Measurements from ENCODE around the gene ALG8. TPM values are rescaled to one million over a fixed set of nuclear protein-coding genes. Genes with fewer than 3 reads are reported as not detected.

ALG8 gene
- total RNA-seq, 1 donor from 2014 or later: 43.7 TPM

DNA sequence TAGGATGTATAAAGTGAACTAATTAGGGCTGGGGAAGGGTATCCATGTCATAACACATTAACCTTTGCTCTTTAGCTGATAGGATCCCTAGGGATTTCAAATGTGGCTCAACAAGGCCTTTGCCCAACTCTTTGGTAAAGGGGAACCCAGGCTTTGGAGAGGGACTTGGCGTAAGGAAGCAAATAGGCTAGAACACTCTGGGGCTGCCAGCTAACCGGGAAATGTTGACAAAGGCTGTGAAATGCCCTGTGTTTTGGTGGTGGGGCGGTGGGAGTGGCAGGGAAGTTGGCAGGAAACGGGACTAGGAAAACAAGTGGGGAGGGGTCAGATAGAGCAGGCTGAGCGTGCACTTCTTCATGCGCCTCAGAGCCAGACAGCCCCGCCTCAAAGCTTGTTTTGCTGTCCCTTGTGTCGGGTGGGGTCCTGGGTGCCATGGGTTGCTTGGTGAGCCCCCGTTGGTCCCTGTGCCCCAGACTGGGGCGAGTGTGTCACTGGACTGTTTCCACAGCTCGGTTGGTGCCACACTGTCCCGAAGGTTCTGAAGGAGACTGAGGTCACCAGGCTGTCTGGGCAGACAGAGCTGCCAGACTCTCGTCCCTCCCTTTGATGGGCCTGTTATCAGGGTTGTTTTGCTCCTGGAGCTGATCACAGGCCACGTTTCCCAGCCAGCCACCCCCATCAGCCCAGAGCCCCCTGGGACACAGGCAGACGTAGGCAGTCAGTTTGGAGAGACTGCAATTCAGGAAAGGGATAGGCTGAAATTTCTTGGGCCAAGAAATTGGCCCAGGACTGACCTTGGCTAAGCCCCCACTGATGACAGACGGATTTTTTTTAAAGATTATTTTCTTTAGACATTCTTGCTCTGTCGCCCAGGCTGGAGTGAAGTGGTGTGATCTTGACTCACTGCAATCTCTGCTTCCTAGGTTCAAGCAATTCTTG lies 29.4 kb upstream of the ALG8 start:
- no peaks in the 10 kb centered on the region for H3K27me3 Mint-ChIP-seq (ENCODE audit: low read depth, unreplicated experiment)
- peak overlapping the region; percentile 47 for H3K27ac Mint-ChIP-seq (ENCODE audit: unreplicated experiment)
- H3K9me3 ChIP-seq (ENCODE audit: insufficient read depth, low read depth, low read length): no peaks in the 10 kb centered on the region
- peaks cover 7% of the 10 kb centered on the region for H3K36me3 ChIP-seq (ENCODE audit: insufficient read depth, low read length)
- H4K20me1 ChIP-seq (ENCODE audit: insufficient read depth, low read length): no peaks in the 10 kb centered on the region
- no peaks in the 10 kb centered on the region for H3K9me3 Mint-ChIP-seq (ENCODE audit: unreplicated experiment)
- peaks cover 9% of the 10 kb centered on the region for H3K4me1 Mint-ChIP-seq (ENCODE audit: low read depth, unreplicated experiment)
- no peak overlapping the region for H3K4me3 ChIP-seq (ENCODE audit: insufficient read depth, low read depth, low read length)
- peaks cover 12% of the 10 kb centered on the region for H3K36me3 Mint-ChIP-seq (ENCODE audit: low read depth, unreplicated experiment)
- TF ChIP-seq, protein P1, sequence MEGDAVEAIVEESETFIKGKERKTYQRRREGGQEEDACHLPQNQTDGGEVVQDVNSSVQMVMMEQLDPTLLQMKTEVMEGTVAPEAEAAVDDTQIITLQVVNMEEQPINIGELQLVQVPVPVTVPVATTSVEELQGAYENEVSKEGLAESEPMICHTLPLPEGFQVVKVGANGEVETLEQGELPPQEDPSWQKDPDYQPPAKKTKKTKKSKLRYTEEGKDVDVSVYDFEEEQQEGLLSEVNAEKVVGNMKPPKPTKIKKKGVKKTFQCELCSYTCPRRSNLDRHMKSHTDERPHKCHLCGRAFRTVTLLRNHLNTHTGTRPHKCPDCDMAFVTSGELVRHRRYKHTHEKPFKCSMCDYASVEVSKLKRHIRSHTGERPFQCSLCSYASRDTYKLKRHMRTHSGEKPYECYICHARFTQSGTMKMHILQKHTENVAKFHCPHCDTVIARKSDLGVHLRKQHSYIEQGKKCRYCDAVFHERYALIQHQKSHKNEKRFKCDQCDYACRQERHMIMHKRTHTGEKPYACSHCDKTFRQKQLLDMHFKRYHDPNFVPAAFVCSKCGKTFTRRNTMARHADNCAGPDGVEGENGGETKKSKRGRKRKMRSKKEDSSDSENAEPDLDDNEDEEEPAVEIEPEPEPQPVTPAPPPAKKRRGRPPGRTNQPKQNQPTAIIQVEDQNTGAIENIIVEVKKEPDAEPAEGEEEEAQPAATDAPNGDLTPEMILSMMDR (IDR thresholded peaks at IDR 0.05; ENCODE audit: insufficient read depth, low read depth, low read length): no peak
- no peak for TF ChIP-seq EZH2 (IDR thresholded peaks at IDR 0.05; ENCODE audit: insufficient read depth, low read length)
- H3K79me2 ChIP-seq (ENCODE audit: insufficient read depth, low read length): no peaks in the 10 kb centered on the region
- H3K27me3 ChIP-seq (ENCODE audit: insufficient read depth, low read length): no peaks in the 10 kb centered on the region
- FAIRE-seq (no peak), DNase-seq (ENCODE audit: low read depth) (peak; percentile 83)
- H3K4me3 Mint-ChIP-seq (ENCODE audit: unreplicated experiment): no peak overlapping the region
- peak overlapping the region; percentile 50 for H3K4me2 ChIP-seq (ENCODE audit: low read length)
- peak overlapping the region; percentile 95 for H3K27ac ChIP-seq (ENCODE audit: low read depth, low read length)
- H3K9ac ChIP-seq (ENCODE audit: low read length): peak overlapping the region; percentile 72
- peak overlapping the region; percentile 63 for H2AFZ ChIP-seq (ENCODE audit: low read depth, low read length)
- H3K4me1 ChIP-seq (ENCODE audit: insufficient read depth, low read length): peaks cover 14% of the 10 kb centered on the region

DNA sequence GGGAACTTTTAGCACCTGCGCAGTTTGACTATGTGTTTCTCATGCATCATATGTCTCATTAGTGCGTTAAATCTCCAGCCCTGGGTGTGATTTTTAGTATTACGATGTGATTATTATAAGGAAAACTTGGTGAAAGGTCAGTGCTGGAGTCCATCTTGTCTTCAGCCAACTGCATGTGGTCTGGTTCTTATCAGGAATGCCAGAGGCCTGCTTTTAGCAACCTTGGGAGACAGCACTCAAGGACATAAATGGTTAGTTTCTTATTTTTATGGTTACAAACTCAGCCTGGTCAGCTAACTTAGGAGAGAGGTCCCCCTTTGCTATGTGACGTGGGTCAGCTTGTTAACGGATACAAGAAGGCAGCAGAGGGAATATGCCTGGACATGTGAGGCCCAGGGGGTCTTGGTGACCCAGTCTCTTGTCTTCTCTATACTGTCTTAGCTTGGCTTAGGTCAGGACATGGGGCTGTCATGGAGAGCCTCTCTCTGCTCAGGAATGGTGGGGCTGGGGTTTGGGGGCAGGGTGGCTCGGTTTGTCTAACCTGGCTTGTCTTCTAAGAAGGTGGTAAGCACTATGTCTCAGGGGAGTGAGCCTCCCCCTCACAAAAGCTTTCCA lies 27.5 kb upstream of the ALG8 start:
- Histone ChIP-seq H4K20me1 (ENCODE audit: insufficient read depth, low read length) (no peaks in the 10 kb centered on the region), H3K4me3 (ENCODE audit: insufficient read depth, low read depth, low read length) (no peak overlapping the region), H3K27ac (ENCODE audit: low read depth, low read length) (no peak overlapping the region), H3K36me3 (ENCODE audit: insufficient read depth, low read length) (no peaks in the 10 kb centered on the region), H3K79me2 (ENCODE audit: insufficient read depth, low read length) (no peaks in the 10 kb centered on the region), H3K4me2 (ENCODE audit: low read length) (no peak overlapping the region), H3K4me1 (ENCODE audit: insufficient read depth, low read length) (peaks cover 14% of the 10 kb centered on the region), H3K9me3 (ENCODE audit: insufficient read depth, low read depth, low read length) (no peaks in the 10 kb centered on the region), H3K9ac (ENCODE audit: low read length) (no peak overlapping the region), H2AFZ (ENCODE audit: low read depth, low read length) (no peak overlapping the region), H3K27me3 (ENCODE audit: insufficient read depth, low read length) (no peaks in the 10 kb centered on the region)
- no peak for TF ChIP-seq EZH2 (IDR thresholded peaks at IDR 0.05; ENCODE audit: insufficient read depth, low read length)
- TF ChIP-seq, protein P1 (IDR thresholded peaks at IDR 0.05; ENCODE audit: insufficient read depth, low read depth, low read length): no peak
- no peak for FAIRE-seq
- no peak overlapping the region for H3K4me3 Mint-ChIP-seq (ENCODE audit: unreplicated experiment)
- peaks cover 3% of the 10 kb centered on the region for H3K27me3 Mint-ChIP-seq (ENCODE audit: low read depth, unreplicated experiment)
- peaks cover 5% of the 10 kb centered on the region for H3K36me3 Mint-ChIP-seq (ENCODE audit: low read depth, unreplicated experiment)
- no peaks in the 10 kb centered on the region for H3K9me3 Mint-ChIP-seq (ENCODE audit: unreplicated experiment)
- peaks cover 9% of the 10 kb centered on the region for H3K4me1 Mint-ChIP-seq (ENCODE audit: low read depth, unreplicated experiment)
- DNase-seq (ENCODE audit: low read depth): no peak
- no peak overlapping the region for H3K27ac Mint-ChIP-seq (ENCODE audit: unreplicated experiment)
